Stimulated activated naive CD4-positive, alpha-beta T cell treated with Interleukin-2 at 50 U/mL for 16 hours (primary cell): ENCODE data around the gene RFT1.
A peak's percentile ranks its signal among the peaks of the same experiment; 100 is the strongest.

ENCODE experiments used
- DNase-seq: peaks from one replicate; lab custom pipeline; 2025; lab: John Stamatoyannopoulos, UW

Gene RFT1

GRCh38 chr3:53091011-53091410 lies 39.2 kb downstream of the RFT1 start:
- DNase-seq, result no peak

DNA sequence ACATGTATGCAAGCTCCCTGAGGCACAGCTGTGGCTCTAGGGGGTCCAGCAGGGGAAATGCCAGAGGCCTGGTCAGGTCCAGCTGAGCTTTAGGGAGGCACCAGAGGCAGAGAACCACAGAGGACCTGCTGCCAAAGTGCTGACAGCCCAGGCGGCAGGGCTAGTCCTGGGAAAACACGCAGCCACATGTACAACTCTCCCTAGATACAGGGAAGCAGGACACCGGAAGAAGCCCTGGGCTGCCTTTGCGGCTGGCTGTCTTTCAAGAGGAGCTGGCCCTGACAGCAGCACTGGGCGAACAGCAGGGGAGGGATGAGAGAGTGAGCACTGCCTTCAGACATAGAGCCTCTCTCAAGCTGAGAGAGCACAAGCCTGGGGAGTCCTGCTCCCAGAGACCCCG lies 40.7 kb downstream of the RFT1 start:
- DNase-seq, result no peak

DNA sequence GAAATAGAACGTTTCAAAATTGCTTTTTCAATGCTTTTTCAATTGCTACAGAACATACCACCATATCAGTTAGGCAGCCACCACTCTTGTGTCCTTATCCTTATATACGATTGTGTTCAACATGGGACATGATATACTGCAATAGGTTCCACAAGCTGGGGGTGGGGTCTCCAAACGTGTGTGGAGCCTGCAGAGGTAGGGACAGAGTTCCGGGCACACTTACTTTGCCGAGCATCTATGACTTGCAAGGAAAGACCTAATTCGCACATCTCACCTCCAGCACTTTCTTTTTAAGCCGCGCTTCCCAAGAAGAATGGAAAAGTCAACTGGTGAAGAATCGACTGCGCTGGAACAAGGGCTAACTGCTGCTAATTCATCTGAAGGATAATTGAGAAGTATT lies 44.8 kb downstream of the RFT1 start:
- no peak for DNase-seq

DNA sequence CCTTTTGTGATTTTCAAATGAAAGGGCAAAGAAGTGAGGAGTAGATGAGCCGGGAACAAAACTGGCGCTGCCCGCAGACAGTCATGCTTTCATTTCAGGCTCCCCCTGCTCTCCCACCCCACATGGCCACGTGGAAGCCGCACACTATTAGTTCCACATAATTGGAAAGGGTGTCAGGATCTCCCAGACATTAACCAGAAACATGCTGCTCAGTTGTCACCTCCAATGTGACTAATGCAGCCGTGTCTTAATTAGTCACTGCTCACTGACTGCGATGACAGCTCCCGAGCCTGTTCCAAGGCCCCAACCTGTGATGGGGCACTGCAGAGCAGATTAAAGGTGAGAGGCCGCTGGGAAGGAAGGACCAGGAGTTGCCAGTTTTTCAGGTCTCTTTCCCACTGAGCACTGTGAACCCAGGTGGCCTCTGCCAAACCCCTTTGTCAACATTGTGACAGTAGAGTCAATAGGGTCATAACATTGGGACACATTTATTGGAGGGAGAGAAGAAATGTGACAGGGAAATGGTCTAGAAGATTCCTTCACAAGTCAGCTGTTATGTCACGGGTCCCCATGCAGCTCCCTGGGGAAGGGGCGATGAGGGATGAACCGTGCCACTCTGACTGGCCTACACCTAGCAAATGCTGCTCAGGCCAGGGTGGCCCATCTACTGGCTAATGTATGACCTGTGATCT lies 45.8 kb downstream of the RFT1 start:
- no peak for DNase-seq

GRCh38 chr3:53083949-53084309 lies 46.3 kb downstream of the RFT1 start:
- no peak for DNase-seq

- DNase-seq, result no peak
Measured at GRCh38 chr3:53083521-53083920, 46.7 kb downstream of the RFT1 start.

DNA sequence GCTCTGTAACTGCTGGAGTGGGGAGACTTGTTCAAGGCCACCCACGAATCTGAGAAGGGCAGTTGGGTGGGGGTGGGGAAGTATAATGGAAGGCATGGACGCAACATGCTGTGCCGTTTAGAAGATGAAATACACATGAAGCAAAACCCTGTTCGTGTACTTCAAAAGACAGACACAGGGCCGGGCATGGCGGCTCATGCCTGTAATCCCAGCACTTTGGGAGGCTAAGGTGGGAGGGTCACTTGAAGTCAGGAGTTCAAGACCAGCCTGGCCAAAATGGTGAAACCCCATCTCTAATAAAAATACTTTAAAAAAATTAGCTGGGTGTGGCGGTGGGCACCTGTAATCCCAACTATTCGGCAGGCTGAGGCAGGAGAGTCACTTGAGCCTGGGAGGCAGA lies 47.5 kb downstream of the RFT1 start:
- DNase-seq, result no peak

GRCh38 chr3:53081318-53081717 lies 48.9 kb downstream of the RFT1 start:
- no peak for DNase-seq

DNA sequence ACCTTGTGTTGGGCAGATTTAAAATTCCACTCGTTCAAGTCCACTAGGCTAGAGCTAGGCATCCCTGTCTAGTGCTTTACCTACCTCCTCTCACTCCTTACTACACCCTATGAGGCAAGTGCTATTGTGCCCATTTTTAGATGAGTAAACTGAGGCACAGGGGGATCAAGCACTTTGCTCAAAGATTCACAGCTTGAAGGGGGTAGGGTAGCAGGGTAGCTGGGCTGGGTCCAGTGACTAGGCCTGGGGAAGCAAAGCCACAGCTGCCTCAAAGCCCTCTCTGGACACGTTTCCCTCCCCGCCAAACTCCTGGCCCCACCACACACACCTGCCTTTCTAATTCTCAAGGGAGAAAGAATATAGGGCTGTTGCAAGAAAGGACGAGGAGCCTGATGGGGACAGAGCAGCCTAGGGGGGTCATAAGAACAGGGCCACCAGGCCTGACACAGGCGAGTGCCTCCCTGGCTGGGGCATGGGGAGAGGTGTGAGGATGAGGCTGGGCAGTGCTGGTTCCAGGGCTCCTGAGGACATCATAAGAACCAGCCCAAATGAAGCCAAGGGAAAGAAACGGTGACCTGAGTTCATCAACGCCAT lies 49.5 kb downstream of the RFT1 start:
- no peak for DNase-seq

DNA sequence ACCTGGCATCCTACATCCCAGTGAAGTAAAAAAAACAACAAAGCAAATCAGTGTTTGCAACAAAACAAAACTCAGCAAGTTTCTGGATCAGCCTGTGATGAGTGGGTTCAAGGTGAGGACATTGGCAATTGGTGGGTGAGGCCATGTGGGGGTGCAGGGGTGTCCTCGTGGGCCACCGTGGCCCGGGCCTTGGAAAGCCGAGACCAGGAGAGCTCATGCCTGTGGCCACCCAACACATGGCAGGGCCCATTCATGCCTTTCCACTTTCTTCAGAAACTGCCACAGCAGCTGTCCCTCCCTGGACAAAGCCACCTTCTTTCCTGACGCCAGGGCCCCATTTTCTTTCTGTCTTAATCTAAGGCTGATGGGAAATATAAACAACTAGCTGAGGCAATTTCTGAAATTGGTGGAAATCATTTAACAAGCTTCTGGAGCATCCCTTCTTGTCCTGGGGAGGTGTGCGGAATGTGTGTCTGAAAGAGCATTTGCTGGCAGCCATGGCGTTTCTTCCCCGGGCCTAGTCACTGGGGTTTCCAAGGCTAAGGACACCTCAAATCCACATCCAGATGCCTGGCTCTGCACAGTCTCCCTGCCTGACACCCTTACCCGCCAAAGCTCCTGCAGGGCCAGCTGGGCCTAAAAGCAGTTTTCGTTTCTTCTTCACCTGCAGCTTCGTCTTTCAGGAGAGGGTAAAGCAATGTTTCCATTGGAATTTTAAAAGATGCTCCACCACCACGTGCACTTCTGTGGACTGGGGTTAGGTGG lies 50.3 kb downstream of the RFT1 start:
- DNase-seq, result no peak

DNA sequence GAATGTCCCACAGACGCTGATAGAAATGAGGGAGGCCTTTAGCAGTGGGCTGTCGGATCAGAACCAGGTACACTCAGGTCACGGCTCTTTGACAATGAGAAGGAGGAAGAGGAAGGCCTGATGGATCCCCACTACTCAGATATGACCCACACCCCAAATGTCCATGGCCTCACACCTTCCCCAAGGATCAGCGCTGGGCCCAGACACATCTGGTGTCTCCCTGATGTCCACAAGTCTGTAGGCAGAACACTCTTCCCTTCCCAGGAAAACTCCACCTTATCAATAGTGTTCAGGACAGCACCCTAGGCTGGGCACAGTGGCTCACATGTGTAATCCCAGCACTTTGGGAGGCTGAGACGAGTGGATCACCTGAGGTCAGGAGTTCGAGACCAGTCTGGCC lies 51.1 kb downstream of the RFT1 start:
- DNase-seq, result no peak

DNA sequence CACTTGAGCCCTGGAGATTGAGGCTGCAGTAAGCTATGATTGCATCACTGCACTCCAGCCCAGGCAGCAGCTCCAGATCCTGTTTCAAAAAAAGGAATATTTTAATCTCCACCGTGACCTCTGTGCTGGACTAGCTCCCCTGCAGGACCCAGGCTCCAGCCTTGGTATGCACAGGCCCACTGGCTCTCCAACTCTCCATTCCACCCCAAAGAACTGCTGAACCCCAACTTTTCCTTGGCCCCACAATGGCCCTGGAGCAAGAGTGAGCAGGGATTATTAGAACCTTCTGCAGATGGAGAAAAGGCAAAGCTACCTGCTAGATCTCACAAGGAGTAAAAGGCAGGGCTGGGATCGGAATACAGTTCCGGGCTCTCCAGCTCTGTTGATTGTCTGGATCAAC lies 51.6 kb downstream of the RFT1 start:
- DNase-seq, result no peak

GRCh38 chr3:53077476-53078220 lies 52.6 kb downstream of the RFT1 start:
- no peak for DNase-seq

DNA sequence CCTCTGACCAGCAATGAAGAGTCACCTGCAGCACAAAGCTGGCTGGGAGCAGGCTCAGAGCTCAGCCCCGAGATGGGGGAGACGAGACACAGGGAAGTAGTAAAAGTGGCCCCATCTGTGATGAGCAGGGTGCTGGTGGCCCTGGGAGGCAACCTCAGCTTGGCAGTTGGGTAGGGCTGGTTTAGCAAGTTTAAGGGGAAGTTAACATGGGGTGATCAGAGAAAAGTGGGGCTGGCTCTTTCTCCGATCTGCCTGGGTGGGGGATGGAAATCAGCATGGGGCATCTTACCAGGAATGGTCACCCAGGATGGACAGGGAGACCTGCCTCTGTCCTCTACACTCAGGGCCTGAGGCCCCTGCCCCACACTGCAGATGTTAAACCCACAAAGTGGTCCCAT lies 54.5 kb downstream of the RFT1 start:
- DNase-seq, result no peak

DNA sequence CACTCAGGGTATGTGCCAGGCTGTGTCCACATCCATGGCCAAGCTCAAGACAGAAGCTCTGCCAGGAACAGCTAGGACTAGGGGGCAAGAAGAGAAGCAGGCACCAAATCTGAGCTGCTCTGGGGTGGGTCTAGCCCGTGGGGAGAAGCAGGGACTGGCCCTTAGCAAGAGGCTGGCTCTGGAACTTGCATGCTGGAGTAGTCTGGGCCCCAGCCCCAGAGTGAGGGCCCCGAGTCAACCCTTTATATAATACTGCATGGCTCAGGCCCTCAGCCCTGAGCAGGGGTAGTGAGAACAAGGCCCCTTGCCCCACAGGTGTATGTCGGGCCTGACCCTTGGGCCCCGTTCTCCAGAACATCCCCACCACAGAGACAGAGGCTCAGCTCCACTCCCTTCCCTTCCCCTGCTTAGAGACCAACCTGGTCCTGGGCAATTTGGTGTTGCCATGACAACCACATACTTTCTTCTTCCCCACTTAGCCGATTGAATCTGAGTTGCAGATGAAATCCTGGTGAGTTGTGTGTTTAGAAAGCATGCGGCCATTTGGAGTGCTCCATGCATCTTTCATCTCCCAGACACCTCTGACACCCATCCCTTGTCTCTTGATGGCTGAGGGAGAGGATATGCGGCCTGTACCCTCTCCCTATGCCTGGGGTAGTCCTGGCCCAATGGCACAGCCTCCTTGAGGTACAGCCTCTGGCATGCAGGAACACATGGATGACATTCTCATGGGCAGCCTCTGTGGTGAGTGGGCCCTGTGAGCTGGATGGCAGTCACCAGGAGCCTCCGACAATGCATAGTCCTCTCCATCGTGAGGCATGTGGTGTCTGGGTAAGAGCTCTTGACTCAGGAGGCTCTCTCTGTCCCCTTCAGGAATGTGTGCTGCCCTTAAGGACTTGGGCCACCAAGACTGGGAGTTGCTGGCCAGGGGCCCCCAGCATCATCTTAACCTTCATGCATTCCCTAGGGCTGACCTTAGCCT lies 55.2 kb downstream of the RFT1 start:
- DNase-seq, result no peak

- DNase-seq, result no peak
Measured at GRCh38 chr3:53074366-53074696, 55.9 kb downstream of the RFT1 start.

DNA sequence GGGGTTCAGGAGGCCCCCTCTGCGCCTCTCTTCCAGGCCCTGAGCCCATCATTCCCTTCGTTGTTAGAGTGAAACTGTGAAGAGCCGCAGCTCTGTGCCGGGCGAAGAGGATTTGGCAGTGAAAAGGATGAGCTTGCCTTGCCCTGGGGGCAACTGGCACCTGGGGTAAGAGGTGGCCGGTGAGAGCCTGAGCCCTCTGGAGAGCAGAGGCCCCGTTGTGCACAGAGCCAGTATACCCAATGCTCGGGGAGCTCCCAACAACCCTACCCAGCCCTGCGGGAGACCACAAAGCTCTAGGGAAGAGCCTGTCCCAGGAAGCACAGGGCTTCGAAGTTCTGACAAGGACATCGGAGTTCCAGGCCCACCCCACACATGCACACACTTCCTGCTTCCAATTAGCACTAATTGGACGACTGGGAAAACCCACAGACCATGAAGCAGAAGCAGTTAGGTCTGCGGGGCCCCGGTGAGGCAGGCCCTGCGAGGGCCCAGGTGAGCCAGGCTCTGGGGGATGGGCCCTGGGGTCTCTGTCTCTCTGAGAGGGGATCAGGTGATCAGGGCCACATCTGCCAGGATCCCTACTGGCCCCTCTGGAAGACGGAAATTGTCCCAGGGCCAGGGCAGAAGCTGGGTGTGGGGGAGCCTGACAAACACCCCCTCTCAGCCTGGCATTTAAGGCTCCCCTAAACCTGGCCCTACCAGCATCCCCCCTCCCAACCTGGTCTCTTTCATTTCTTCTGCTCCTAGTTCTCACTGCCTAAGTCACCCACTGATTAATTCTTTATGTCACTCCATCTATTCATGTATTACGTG lies 56.5 kb downstream of the RFT1 start:
- no peak for DNase-seq

DNA sequence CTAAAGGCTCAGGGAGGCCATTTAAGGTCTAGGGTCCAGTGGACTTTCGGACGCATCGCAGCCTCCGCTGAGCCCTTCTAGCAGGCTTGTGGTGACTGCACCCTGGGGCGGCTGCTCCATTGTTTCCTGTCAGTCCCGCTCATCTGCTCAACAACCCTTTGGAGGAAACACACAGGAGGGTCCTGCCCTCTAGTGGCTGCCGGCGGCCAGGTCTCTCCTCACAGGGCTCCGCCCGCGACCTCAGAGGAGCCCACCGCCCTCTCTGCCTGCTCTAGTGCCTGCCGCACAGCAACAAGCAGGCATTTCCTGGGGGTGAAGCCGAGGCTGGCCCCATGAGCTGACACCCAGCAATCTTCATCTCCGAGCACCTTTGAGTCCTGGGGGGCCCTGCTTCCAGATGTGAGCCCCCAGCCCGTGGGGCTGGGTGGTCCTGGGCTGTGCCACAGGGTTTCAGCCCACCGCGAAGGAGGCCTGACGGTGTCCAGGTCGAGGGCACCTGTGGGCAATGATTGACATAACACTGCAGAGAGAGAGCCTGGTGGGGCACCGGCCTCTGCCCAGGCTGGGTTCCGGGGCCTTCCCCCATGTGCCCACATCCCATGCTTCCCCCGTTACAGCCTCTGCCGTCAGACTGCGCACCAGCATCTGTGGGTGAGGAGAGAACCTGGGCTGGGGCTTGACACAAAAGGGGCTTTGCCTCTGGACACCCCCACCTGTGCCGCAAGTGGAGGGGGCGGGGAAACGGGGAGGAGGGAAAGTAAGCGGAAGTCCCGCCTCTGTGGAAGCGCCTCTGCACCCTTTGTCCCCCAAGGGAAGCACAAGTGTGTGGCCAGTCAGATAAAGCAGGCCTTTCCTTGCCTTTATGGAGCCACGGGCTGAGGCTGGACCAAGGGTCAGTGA lies 57.3 kb downstream of the RFT1 start:
- peak; percentile 81 for DNase-seq

DNA sequence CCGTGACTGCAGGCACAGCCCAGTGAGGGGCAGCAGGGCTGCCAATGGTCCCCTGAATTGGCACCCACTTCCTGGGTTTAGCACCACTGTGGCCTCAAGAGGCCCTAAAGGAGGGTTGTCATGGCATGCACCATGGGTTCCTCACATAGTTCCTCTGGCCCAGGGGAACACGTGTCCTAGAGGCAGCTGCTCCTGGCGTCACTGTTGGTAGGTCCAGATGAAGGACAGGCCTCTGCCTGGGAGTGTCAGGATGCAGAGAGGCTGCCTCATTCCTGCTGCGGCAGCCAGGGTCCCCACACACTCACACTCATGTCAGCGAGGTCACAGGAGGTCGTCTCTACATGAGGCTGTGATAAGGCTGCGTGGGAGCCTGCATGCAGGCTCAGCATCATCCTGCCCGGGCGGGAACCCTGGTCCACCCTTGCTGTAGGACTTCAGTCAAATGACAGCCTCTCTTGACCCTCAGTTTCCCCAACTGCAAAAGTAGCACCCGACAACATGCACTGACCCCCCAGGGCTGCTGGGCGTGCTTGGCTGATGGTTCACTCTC lies 58.3 kb downstream of the RFT1 start:
- DNase-seq, result no peak
